H9 (cell line): ENCODE measurements around the gene RALY. TPM values are rescaled to one million over a fixed set of nuclear protein-coding genes. Genes with fewer than 3 reads are reported as not detected.

Experiments
- DNase-seq: peaks from one replicate; pipeline ENCODE4 v3.0.0-alpha.2; 2017
- H2AFZ ChIP-seq: one replicate; pipeline ENCODE4 v1.6.1; 2013; ENCODE audit warnings: mild to moderate bottlenecking, low read length, control low read depth, moderate library complexity
- H2AK5ac ChIP-seq: 2 replicates; pipeline ENCODE4 v1.6.1; 2013; ENCODE audit warnings: low read length, control low read depth, mixed read lengths; ENCODE audit not compliant: insufficient read length
- H2BK120ac ChIP-seq: one replicate; pipeline ENCODE4 v1.6.1; 2013; ENCODE audit warnings: low read depth, mild to moderate bottlenecking, low read length, control low read depth, inconsistent platforms; ENCODE audit not compliant: poor library complexity, severe bottlenecking
- H2BK12ac ChIP-seq: 2 replicates; pipeline ENCODE4 v1.6.1; 2013; ENCODE audit warnings: low read length, control low read depth, mixed read lengths, low read depth; ENCODE audit not compliant: insufficient read length
- H2BK15ac ChIP-seq: 2 replicates; pipeline ENCODE4 v1.6.1; 2013; ENCODE audit warnings: low read depth, low read length, control low read depth
- H2BK20ac ChIP-seq: one replicate; pipeline ENCODE4 v1.6.1; 2013; ENCODE audit warnings: low read depth, mild to moderate bottlenecking, low read length, control low read depth, inconsistent platforms; ENCODE audit not compliant: poor library complexity, severe bottlenecking
- H2BK5ac ChIP-seq: 2 replicates; pipeline ENCODE4 v1.6.1; 2013; ENCODE audit warnings: low read length, control low read depth, mixed read lengths; ENCODE audit not compliant: insufficient read length
- H3K14ac ChIP-seq: 2 replicates; pipeline ENCODE4 v1.6.1; 2013; ENCODE audit warnings: low read length, control low read depth; ENCODE audit not compliant: insufficient read depth
- H3K18ac ChIP-seq: 2 replicates; pipeline ENCODE4 v1.6.1; 2013; ENCODE audit warnings: low read depth, mild to moderate bottlenecking, mixed read lengths, low read length, control low read depth; ENCODE audit not compliant: insufficient read length
- H3K23ac ChIP-seq: 2 replicates; pipeline ENCODE4 v1.6.1; 2013; ENCODE audit warnings: low read length, control low read depth, mixed read lengths, low read depth; ENCODE audit not compliant: insufficient read length
- H3K23me2 ChIP-seq: 2 replicates; pipeline ENCODE4 v1.6.1; 2013; ENCODE audit warnings: low read depth, mild to moderate bottlenecking, mixed read lengths, low read length, control low read depth; ENCODE audit not compliant: insufficient read length, poor library complexity, severe bottlenecking
- H3K27ac ChIP-seq: 2 replicates; pipeline ENCODE4 v1.5.1; 2013; ENCODE audit warnings: low read length, control low read depth, mixed read lengths, low read depth; ENCODE audit not compliant: insufficient read length
- H3K27me3 ChIP-seq: 2 replicates; pipeline ENCODE4 v1.6.1; 2013; ENCODE audit warnings: low read length, control low read depth, inconsistent platforms; ENCODE audit not compliant: insufficient read depth
- H3K4ac ChIP-seq: 2 replicates; pipeline ENCODE4 v1.6.1; 2013; ENCODE audit warnings: low read depth, mild to moderate bottlenecking, control low read depth, inconsistent platforms, low read length, moderate library complexity
- H3K4me1 ChIP-seq: 2 replicates; pipeline ENCODE4 v1.6.1; 2013; ENCODE audit warnings: low read length, control low read depth, inconsistent platforms; ENCODE audit not compliant: insufficient read depth
- H3K4me2 ChIP-seq: 2 replicates; pipeline ENCODE4 v1.6.1; 2013; ENCODE audit warnings: low read length, control low read depth, mixed read lengths; ENCODE audit not compliant: insufficient read length, insufficient read depth
- H3K56ac ChIP-seq: 2 replicates; pipeline ENCODE4 v1.6.1; 2013; ENCODE audit warnings: low read depth, mild to moderate bottlenecking, mixed read lengths, low read length, control low read depth; ENCODE audit not compliant: insufficient read length
- H3K79me1 ChIP-seq: 2 replicates; pipeline ENCODE4 v1.6.1; 2013; ENCODE audit warnings: low read depth, mild to moderate bottlenecking, moderate library complexity, low read length, control low read depth, inconsistent platforms; ENCODE audit not compliant: insufficient read depth, poor library complexity, severe bottlenecking
- H3K79me2 ChIP-seq: 2 replicates; pipeline ENCODE4 v1.6.1; 2013; ENCODE audit warnings: low read length, control low read depth, inconsistent platforms; ENCODE audit not compliant: insufficient read depth
- H3K9ac ChIP-seq: 2 replicates; pipeline ENCODE4 v1.6.1; 2013; ENCODE audit warnings: low read length, control low read depth, mixed read lengths; ENCODE audit not compliant: insufficient read length; ENCODE audit errors: extremely low read depth
- H3K9me3 ChIP-seq: one replicate; pipeline ENCODE4 v1.6.1; 2013; ENCODE audit warnings: low read depth, low read length, inconsistent platforms; ENCODE audit not compliant: control insufficient read depth
- H3T11ph ChIP-seq: one replicate; pipeline ENCODE4 v1.6.1; 2013; ENCODE audit warnings: mild to moderate bottlenecking, low read length, control low read depth, inconsistent platforms
- H4K20me1 ChIP-seq: one replicate; pipeline ENCODE4 v1.6.1; 2013; ENCODE audit not compliant: control insufficient read depth, insufficient read length, insufficient read depth
- H4K5ac ChIP-seq: 2 replicates; pipeline ENCODE4 v1.6.1; 2013; ENCODE audit warnings: low read depth, mild to moderate bottlenecking, mixed read lengths, low read length, control low read depth; ENCODE audit not compliant: insufficient read length
- H4K8ac ChIP-seq: replicated peaks from 2 replicates; pipeline ENCODE4 v1.6.1; 2013; ENCODE audit warnings: low read length, control low read depth, mixed read lengths, low read depth; ENCODE audit not compliant: insufficient read length
- H4K91ac ChIP-seq: 2 replicates; pipeline ENCODE4 v1.6.1; 2013; ENCODE audit warnings: low read depth, mild to moderate bottlenecking, moderate library complexity, mixed read lengths, low read length, control low read depth; ENCODE audit not compliant: insufficient read length
- H3K27ac Mint-ChIP-seq, 3 experiments: 2 replicates in 2 of 3; 3 replicates in 1 of 3; pipeline ENCODE4 v1.8.0; 2020 to 2021; ENCODE audit warnings: mixed read lengths in 3 of 3, mild to moderate bottlenecking in 1 of 3, moderate library complexity in 1 of 3
- H3K27me3 Mint-ChIP-seq: 2 replicates; pipeline ENCODE4 v1.8.0; 2021; ENCODE audit warnings: low read depth, mild to moderate bottlenecking, moderate library complexity, mixed read lengths
- H3K36me3 Mint-ChIP-seq, 3 experiments: 2 replicates in 2 of 3; 3 replicates in 1 of 3; pipeline ENCODE4 v1.8.0; 2020 to 2021; ENCODE audit warnings: low read depth in 3 of 3, mixed read lengths in 3 of 3; ENCODE audit not compliant: insufficient read depth in 1 of 3
- H3K4me1 Mint-ChIP-seq, 2 experiments: 2 replicates each; pipeline ENCODE4 v1.8.0; 2020; ENCODE audit warnings: mixed read lengths in 2 of 2
- H3K4me3 Mint-ChIP-seq, 2 experiments: 2 replicates in 1 of 2; 3 replicates in 1 of 2; pipeline ENCODE4 v1.8.0; 2020 to 2021; ENCODE audit warnings: mild to moderate bottlenecking in 2 of 2, mixed read lengths in 2 of 2, moderate library complexity in 1 of 2
- H3K9me3 Mint-ChIP-seq, 2 experiments: 2 replicates in 1 of 2; 3 replicates in 1 of 2; pipeline ENCODE4 v1.8.0; 2020; ENCODE audit warnings: mild to moderate bottlenecking in 2 of 2, mixed read lengths in 2 of 2, moderate library complexity in 1 of 2
- WGBS: extraction: QIAGEN DNeasy Blood & Tissue Kit; methylation state at CpG from one replicate; pipeline ENCODE4 v1.1.7; 2013; ENCODE audit warnings: missing lambda C conversion rate, low lambda C conversion rate, mixed read lengths; ENCODE audit not compliant: insufficient read length; ENCODE audit errors: extremely low coverage; 5-methylcytosine and 5-hydroxymethylcytosine counted together
- total RNA-seq: library from RNA; stranded (reverse); gene quantifications from 2 replicates; pipeline ENCODE4 v1.2.1, GENCODE V29; 2021
- TF ChIP-seq, protein P1 (sequence below): fragments of 200-600 bp; sonication (generic); conservative IDR thresholded peaks from 3 replicates; pipeline ENCODE4 v1.8.0; 2021; ENCODE audit warnings: antibody characterized with exemption, mild to moderate bottlenecking

RALY gene
- total RNA-seq, 1 experiment from 2014 or later: 199 TPM

DNA sequence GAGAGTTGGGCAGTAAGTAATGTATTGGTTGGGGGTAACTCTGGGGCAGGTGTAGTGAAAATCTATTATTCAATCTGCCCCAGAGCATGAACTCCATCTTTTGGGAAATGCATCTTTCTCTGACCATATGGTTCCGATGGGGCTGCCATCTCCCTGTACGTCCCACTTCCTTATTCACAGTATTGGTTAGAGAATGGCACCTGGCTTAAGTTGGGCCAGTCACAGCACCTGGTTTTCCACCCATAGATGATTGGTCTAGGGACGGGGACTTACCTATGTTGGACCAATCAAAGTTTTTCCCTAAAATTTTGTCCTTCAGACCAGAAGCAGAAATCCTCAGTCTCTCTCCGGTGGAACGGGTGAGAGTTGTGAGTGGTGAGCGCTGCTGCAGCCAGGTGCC is 2.2 kb upstream of the RALY start:
- DNase-seq: no peak
- H4K91ac ChIP-seq: no peak overlapping the region
- no peak overlapping the region for H3K27ac ChIP-seq
- no peaks in the 10 kb centered on the region for H3K27me3 Mint-ChIP-seq
- no peaks in the 10 kb centered on the region for H4K20me1 ChIP-seq
- no peak overlapping the region for H2AFZ ChIP-seq
- no peak overlapping the region for H2BK20ac ChIP-seq
- H3K23me2 ChIP-seq: peaks cover 20% of the 10 kb centered on the region
- H3K79me2 ChIP-seq: peaks cover 16% of the 10 kb centered on the region; the same call in 1 of the 2 replicates
- no peaks in the 10 kb centered on the region; a peak in 1 of 5 replicates for H3K9me3 Mint-ChIP-seq
- H3K14ac ChIP-seq: no peak overlapping the region
- H3K56ac ChIP-seq: no peak overlapping the region
- peak overlapping the region; percentile 91 for H3K4me2 ChIP-seq
- H4K5ac ChIP-seq: no peak overlapping the region
- no peak overlapping the region for H2AK5ac ChIP-seq
- peak overlapping the region in 1 of 3 experiments; percentile 45; a peak in 2 of 7 replicates for H3K27ac Mint-ChIP-seq
- H2BK120ac ChIP-seq: no peak overlapping the region
- WGBS: no CpG with 5 or more reads among the region's 6 CpGs
- 0 out of 2 replicates have a peak, but pooled peaks cover 2% of the 10 kb centered on the region for H3K4me1 ChIP-seq
- no peak overlapping the region for H2BK5ac ChIP-seq
- H3K18ac ChIP-seq: no peak overlapping the region
- no peaks in the 10 kb centered on the region for H3K9me3 ChIP-seq
- H3K4me1 Mint-ChIP-seq: peaks cover 25% of the 10 kb centered on the region in 2 experiments
- TF ChIP-seq, protein P1, sequence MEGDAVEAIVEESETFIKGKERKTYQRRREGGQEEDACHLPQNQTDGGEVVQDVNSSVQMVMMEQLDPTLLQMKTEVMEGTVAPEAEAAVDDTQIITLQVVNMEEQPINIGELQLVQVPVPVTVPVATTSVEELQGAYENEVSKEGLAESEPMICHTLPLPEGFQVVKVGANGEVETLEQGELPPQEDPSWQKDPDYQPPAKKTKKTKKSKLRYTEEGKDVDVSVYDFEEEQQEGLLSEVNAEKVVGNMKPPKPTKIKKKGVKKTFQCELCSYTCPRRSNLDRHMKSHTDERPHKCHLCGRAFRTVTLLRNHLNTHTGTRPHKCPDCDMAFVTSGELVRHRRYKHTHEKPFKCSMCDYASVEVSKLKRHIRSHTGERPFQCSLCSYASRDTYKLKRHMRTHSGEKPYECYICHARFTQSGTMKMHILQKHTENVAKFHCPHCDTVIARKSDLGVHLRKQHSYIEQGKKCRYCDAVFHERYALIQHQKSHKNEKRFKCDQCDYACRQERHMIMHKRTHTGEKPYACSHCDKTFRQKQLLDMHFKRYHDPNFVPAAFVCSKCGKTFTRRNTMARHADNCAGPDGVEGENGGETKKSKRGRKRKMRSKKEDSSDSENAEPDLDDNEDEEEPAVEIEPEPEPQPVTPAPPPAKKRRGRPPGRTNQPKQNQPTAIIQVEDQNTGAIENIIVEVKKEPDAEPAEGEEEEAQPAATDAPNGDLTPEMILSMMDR: no peak
- H3K79me1 ChIP-seq: no peaks in the 10 kb centered on the region
- no peak overlapping the region for H2BK15ac ChIP-seq
- no peak overlapping the region for H3T11ph ChIP-seq
- H2BK12ac ChIP-seq: no peak overlapping the region
- H3K23ac ChIP-seq: no peak overlapping the region
- no peak overlapping the region for H3K9ac ChIP-seq
- peak overlapping the region; percentile 93 to 96 for H3K4me3 Mint-ChIP-seq
- no peak overlapping the region for H4K8ac ChIP-seq
- H3K36me3 Mint-ChIP-seq: peaks cover 2 to 12% (median 11%) of the 10 kb centered on the region in 3 experiments; a peak in 6 of 7 replicates
- H3K4ac ChIP-seq: no peak overlapping the region
- no peaks in the 10 kb centered on the region for H3K27me3 ChIP-seq
